ENCODE data around the gene SF3A1.
A peak's percentile ranks its signal among the peaks of the same experiment; 100 is the strongest.

The SF3A1 gene

GRCh38 chr22:30386960-30387827 lies 30.5 kb upstream of the SF3A1 start, which contains the start of gene RNF215:
RNF215 (minus strand) TSS chr22:30387411; CDS start chr22:30387313, 98 bp downstream.
- DNase-seq (ENCODE audit: low read depth) = peak; percentile 57

DNA sequence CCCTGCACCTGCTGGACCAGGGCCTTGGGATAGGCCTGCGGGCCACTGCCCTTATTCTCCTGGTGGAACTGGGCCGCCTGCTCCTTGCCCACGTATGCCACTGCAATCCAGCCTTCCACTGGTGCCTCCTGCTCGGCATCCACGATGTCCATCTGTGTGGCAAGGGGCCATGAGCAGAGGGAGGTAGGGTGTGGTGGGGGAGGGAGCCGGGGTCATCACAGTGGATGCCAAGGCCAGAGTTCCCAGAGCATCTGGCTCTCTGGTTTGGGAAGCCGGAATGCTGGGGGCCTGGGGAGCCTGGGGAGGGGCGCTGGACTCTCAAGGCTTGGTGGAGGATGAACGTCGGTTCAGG lies 29.9 kb upstream of the SF3A1 start:
- DNase-seq (ENCODE audit: low read depth) = no peak

DNA sequence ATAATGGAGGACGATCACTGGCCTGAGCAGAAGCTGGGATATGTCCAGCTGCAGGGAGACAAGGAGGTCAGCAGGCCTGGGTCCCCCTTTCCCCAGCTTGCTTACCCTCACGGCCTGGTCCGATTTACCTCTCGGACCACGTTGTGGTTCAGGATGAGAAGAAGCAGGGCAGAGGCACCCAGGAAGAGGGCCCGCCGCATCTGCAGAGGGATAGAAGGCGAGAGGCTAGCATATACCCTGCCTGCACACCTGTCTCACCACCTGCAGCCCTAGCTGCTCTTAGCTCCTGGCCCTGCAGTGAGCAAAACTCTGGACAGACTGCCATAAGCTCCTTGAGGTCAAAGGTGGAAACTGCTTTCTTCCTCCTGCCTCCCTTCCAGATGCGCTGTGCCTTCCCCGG lies 29.2 kb upstream of the SF3A1 start:
- DNase-seq (ENCODE audit: low read depth) = no peak

- DNase-seq (ENCODE audit: low read depth) = no peak
Observed at GRCh38 chr22:30383061-30383460, 26.4 kb upstream of the SF3A1 start.

DNA sequence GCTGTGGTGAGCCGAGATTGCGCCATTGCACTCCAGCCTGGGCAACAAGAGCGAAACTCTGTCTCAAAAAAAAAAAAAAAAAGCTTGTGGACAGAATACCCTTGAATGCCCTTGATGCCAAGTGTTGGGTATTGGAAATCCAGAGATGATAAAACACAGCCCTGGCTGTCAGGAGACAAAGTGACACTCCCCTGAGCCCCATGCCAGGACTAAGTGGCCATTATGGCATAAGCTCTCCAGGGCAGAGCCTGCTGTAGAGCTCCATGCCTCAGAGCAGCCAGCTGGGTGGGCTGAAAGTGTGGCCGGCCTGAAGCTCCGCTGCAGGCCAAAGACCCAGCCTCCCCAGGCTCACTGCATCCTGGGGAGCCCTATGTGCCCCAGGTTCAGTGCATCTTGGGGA lies 25.6 kb upstream of the SF3A1 start:
- DNase-seq (ENCODE audit: low read depth) = no peak

DNA sequence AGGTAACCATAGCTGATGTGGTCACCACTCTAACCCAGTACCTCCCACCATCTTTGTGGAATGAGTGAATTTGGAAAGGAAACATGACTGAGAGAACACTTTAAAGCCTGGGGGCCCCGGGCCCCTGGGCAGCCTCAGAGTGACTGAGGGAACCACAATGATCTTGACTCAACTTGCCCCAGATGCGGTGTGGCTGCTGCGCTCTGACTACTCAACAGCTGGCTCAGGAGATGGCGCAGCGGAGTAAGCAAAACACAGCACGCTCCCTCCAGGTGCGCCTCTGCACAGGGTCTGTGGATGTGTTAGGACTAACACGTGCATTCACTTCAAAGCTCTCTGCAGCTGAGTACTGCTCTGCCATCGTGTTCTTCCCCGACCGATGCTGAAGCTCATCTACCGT lies 24.6 kb upstream of the SF3A1 start:
- no peak for DNase-seq (ENCODE audit: low read depth)

GRCh38 chr22:30380011-30380410 lies 23.3 kb upstream of the SF3A1 start:
- no peak for DNase-seq (ENCODE audit: low read depth)

- no peak for DNase-seq (ENCODE audit: low read depth)
Observed at GRCh38 chr22:30375312-30375849, 18.7 kb upstream of the SF3A1 start.

GRCh38 chr22:30373331-30374325 lies 16.9 kb upstream of the SF3A1 start:
- DNase-seq (ENCODE audit: low read depth) = no peak

- no peak for DNase-seq (ENCODE audit: low read depth)
Observed at GRCh38 chr22:30372915-30373314, 16.2 kb upstream of the SF3A1 start.

- DNase-seq (ENCODE audit: low read depth) = no peak
Observed at GRCh38 chr22:30371981-30372380, 15.3 kb upstream of the SF3A1 start.

- no peak for DNase-seq (ENCODE audit: low read depth)
Observed at GRCh38 chr22:30371321-30371720, 14.6 kb upstream of the SF3A1 start.

DNA sequence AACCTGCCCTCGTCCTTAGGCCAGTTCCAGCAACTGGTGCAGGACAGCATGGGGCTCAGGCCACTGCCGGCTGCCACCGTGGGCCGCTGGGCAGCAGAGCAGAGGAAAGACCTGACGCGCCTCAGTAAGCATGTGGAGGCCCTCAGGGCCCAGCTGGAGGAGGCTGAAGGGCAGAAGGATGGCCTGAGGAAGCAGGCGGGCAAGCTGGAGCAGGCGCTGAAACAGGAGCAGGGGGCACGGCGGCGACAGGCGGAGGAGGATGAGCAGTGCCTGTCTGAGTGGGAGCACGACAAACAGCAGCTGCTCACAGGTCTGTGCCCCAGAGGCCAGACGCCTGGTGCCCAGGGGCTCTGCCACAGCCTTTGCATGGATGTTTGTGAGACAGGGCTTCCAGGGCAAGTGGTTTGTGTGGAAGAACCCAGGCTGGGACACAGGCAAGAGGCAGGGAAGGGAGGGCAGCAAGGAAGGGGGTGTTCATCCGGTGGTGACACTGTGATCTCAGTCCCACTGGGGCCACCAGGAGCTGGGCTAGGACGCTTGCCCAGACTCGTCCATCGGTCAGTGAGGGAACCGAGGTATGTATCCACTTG lies 14.0 kb upstream of the SF3A1 start:
- no peak for DNase-seq (ENCODE audit: low read depth)

- no peak for DNase-seq (ENCODE audit: low read depth)
Observed at GRCh38 chr22:30368420-30368819, 11.7 kb upstream of the SF3A1 start.

DNA sequence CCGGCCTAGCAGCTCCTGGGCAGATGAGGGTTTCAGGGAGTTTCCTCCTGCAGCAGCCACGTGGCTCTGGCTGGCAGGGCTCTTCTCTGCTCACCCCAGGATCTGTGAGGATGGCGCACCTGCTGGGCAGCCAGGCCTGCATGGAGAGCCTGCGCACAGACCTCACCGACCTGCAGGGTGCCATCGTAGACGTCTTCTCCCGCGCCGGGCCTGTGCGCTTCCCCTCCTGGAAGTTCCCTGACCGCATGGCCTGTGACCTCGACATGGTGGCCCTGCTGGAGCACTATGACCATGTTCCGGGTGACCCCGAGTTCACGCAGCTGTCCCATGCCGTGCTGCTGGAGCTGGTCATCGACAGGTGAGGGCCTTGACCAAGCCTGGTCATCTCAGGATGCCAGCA lies 9.2 kb upstream of the SF3A1 start:
- DNase-seq (ENCODE audit: low read depth) = no peak

- no peak for DNase-seq (ENCODE audit: low read depth)
Observed at GRCh38 chr22:30362651-30363281, 6.1 kb upstream of the SF3A1 start.

GRCh38 chr22:30361916-30362650 lies 5.4 kb upstream of the SF3A1 start:
- DNase-seq (ENCODE audit: low read depth) = no peak

DNA sequence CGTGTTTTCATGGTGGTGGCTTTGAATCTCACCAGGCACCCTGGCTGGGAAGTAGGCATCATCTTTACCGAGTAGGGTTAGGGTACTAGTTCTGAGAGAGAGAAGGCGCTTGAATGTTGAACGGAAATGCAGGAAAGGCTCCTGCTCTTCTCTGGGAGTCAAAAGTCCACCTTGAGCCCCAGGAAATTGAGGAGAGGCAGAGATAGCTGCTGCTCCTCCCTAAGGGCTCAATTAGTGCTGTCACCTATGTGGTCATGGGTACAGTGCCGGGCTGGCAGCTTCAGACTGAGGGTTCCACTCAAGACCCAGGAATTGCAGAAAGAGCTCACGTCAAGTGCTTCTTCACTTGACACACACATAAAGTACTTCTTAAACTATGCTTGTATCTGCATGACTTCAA lies 1.8 kb upstream of the SF3A1 start:
- no peak for DNase-seq (ENCODE audit: low read depth)

DNA sequence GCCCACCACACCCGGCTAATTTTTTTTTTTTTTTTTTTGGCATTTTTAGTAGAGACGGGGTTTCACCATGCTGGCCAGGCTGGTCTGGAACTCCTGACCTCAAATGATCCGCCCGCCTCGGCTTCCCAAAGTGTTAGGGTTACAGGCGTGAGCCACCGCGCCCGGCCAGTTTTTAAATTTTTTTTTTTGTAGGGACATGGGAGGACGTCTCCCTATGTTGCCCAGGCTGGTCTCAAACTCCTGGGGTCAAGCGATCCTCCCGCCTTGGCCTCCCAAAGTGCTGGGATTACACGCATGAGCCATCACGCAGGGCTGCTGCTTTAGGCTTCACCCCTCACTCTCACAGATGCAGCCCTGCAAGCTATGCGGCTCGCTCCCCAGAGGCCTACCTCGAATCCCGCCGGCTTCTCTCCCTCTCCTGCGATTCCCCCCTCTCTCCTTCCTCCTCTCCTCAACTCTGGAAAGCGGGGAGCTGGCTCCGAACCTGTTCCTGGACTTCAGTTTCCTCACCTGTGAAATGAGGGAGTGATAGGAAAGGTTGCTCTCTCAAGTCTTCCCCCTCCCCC lies 1.0 kb upstream of the SF3A1 start:
- no peak for DNase-seq (ENCODE audit: low read depth)

GRCh38 chr22:30357236-30357570 lies 509 bp upstream of the SF3A1 start:
- no peak for DNase-seq (ENCODE audit: low read depth)

DNA sequence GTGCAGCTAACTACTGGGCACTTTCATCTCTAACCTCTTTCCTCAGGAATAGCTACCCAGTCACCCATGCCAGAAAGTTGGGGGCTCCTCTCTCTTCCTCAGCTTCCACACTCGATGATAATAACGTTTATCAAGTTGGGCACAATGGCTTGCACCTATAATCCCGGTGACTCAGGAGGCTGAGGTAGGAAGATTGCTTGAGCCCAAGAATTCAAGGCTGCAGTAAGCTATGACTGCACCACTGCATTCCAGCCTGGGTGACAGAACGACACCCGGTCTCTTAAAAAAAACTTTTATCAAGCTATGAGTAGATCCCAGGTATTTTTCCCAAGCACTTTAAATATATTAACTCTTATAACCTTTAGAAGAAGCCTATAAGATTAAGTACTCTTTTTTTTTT lies 2.0 kb downstream of the SF3A1 start:
- DNase-seq (ENCODE audit: low read depth) = no peak

Measured in stimulated activated CD8-positive, alpha-beta memory T cell treated with anti-CD3 and anti-CD28 coated beads, Interleukin-12 subunit alpha, Interleukin-12 subunit beta, amount 100 ng/mL, for 1 hour (primary cell).